Measurements from ENCODE around the gene GNPDA1.

Gene GNPDA1

GRCh38 chr5:142020122-142020659 is 7.4 kb upstream of the GNPDA1 start:
- DNase-seq, result no peak

GRCh38 chr5:142017832-142018427 is 5.1 kb upstream of the GNPDA1 start:
- peak; percentile 68 for DNase-seq

- no peak for DNase-seq
Observed at GRCh38 chr5:142016556-142016955, 3.7 kb upstream of the GNPDA1 start.

GRCh38 chr5:142015781-142016533 is 3.1 kb upstream of the GNPDA1 start:
- peak; percentile 51 for DNase-seq

- DNase-seq, result peak; percentile 77
Observed at GRCh38 chr5:142014911-142015584, 2.2 kb upstream of the GNPDA1 start.

GRCh38 chr5:142013734-142014521 is 1.1 kb upstream of the GNPDA1 start:
- DNase-seq, result no peak

- DNase-seq, result peak; percentile 65
Observed at GRCh38 chr5:142012186-142012785, 541 bp downstream of the GNPDA1 start.

- DNase-seq, result no peak
Observed at GRCh38 chr5:142011572-142012185, 1.1 kb downstream of the GNPDA1 start.

- no peak for DNase-seq
Observed at GRCh38 chr5:142009886-142010285, 2.9 kb downstream of the GNPDA1 start.

- DNase-seq, result no peak
Observed at GRCh38 chr5:142008813-142009212, 4.0 kb downstream of the GNPDA1 start.

GRCh38 chr5:142007237-142007544 is 5.6 kb downstream of the GNPDA1 start:
- no peak for DNase-seq

GRCh38 chr5:142006363-142007236 is 6.2 kb downstream of the GNPDA1 start:
- DNase-seq, result peak; percentile 11

GRCh38 chr5:142003266-142003800 is 9.5 kb downstream of the GNPDA1 start:
- no peak for DNase-seq

- DNase-seq, result peak; percentile 11
Observed at GRCh38 chr5:142000704-142001484, 11.9 kb downstream of the GNPDA1 start.

GRCh38 chr5:142000173-142000572 is 12.7 kb downstream of the GNPDA1 start:
- DNase-seq, result no peak

- DNase-seq, result no peak
Observed at GRCh38 chr5:141997358-141997960, 15.4 kb downstream of the GNPDA1 start.

- no peak for DNase-seq
Observed at GRCh38 chr5:141995656-141996055, 17.2 kb downstream of the GNPDA1 start.

- DNase-seq, result no peak
Observed at GRCh38 chr5:141994511-141995136, 18.2 kb downstream of the GNPDA1 start.

- DNase-seq, result peak; percentile 80
Observed at GRCh38 chr5:141992349-141992963, 20.4 kb downstream of the GNPDA1 start.
